ENCODE measurements around the gene GDF9.

DNA sequence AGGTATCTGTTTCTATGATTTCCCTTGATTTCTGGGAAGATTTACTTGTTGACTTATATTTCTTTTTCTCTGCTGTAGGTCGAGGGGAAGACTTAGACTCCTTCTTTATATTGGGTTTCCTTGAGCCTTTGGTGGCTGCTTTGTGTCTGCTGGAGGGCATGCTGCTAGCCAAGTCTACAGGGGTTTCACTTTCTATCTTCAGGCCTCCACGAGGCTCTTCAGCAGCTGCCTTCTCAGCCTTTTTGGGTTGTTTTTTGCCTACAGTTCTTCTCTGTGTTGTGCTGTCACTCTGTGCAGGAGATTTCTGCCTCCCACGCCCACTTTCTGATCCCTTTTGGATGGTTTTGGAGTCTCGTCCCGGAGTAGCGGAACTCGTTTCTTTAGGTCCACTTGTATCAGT is 30.4 kb upstream of the GDF9 start:
- TF ChIP-seq CTCF (IDR thresholded peaks at IDR 0.05; ENCODE audit: insufficient read depth, low read length, poor library complexity, severe bottlenecking) = no peak
- no peak for TF ChIP-seq EZH2phosphoT487 (conservative IDR thresholded peaks at IDR 0.05; ENCODE audit: low read length)
